GM19351 (cell line): ENCODE measurements around the gene SPINK4.

Source experiments
- ATAC-seq: cut with Tn5 transposase; IDR thresholded peaks from one replicate; pipeline ENCODE4 v1.9.1; 2021; ENCODE audit warnings: mild to moderate bottlenecking, moderate library complexity; ENCODE audit not compliant: unreplicated experiment

The SPINK4 gene

GRCh38 chr9:33290247-33291030, 50.5 kb downstream of the SPINK4 start, which contains the start of gene NFX1:
Gene NFX1 (plus strand): TSS chr9:33290516. CDS start chr9:33290573, 57 bp downstream.
- peak; percentile 84 for ATAC-seq

GRCh38 chr9:33291031-33291397, 51.0 kb downstream of the SPINK4 start:
- ATAC-seq = peak; percentile 0

GRCh38 chr9:33291901-33292300, 51.9 kb downstream of the SPINK4 start:
- ATAC-seq = no peak

GRCh38 chr9:33293782-33294181, 53.8 kb downstream of the SPINK4 start:
- ATAC-seq = no peak

GRCh38 chr9:33294670-33295432, 54.9 kb downstream of the SPINK4 start:
- no peak for ATAC-seq

GRCh38 chr9:33295571-33295970, 55.6 kb downstream of the SPINK4 start:
- peak; percentile 39 for ATAC-seq

- peak; percentile 90 for ATAC-seq
These were observed 57.5 kb downstream of the SPINK4 start for GRCh38 chr9:33297432-33297831.
